AG09309 (cell line): Measurements from ENCODE around the gene PTPRG.

Source experiments
- DNase-seq: peaks from one replicate; pipeline ENCODE4 v3.0.0-alpha.2; 2010; ENCODE audit warnings: low read depth
- H3K4me3 ChIP-seq: 2 replicates; pipeline ENCODE4 v1.5.1; 2011; ENCODE audit warnings: mild to moderate bottlenecking, low read depth, low read length, moderate library complexity; ENCODE audit not compliant: control insufficient read depth
- TF ChIP-seq, protein P1 (sequence below): IDR thresholded peaks from 2 replicates; pipeline ENCODE4 v1.5.1; 2011; ENCODE audit warnings: mild to moderate bottlenecking, low read depth, low read length, inconsistent platforms; ENCODE audit not compliant: insufficient read depth, control insufficient read depth; ENCODE audit errors: missing control alignments

Gene PTPRG

DNA sequence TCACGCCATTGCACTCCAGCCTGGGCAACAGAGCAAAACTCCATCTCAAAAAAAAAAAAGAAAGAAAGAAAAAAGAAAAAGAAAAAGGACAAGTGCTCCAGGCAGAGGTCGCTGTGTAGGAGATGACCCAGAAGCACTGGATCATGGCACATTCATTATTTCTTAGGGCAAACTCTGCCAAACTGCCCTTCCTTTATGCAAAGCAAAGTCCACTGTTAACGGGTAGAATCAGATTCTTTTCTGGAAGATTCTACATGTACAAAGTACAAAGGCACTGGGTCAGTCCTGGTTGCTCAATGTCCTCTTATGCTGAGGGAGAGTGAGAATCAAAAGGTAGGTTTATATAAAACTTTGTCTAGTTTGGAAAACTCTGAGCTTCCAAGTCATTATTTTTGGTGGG lies 667.1 kb downstream of the PTPRG start:
- TF ChIP-seq, protein P1, sequence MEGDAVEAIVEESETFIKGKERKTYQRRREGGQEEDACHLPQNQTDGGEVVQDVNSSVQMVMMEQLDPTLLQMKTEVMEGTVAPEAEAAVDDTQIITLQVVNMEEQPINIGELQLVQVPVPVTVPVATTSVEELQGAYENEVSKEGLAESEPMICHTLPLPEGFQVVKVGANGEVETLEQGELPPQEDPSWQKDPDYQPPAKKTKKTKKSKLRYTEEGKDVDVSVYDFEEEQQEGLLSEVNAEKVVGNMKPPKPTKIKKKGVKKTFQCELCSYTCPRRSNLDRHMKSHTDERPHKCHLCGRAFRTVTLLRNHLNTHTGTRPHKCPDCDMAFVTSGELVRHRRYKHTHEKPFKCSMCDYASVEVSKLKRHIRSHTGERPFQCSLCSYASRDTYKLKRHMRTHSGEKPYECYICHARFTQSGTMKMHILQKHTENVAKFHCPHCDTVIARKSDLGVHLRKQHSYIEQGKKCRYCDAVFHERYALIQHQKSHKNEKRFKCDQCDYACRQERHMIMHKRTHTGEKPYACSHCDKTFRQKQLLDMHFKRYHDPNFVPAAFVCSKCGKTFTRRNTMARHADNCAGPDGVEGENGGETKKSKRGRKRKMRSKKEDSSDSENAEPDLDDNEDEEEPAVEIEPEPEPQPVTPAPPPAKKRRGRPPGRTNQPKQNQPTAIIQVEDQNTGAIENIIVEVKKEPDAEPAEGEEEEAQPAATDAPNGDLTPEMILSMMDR = no peak
- no peak overlapping the region for H3K4me3 ChIP-seq
- no peak for DNase-seq

DNA sequence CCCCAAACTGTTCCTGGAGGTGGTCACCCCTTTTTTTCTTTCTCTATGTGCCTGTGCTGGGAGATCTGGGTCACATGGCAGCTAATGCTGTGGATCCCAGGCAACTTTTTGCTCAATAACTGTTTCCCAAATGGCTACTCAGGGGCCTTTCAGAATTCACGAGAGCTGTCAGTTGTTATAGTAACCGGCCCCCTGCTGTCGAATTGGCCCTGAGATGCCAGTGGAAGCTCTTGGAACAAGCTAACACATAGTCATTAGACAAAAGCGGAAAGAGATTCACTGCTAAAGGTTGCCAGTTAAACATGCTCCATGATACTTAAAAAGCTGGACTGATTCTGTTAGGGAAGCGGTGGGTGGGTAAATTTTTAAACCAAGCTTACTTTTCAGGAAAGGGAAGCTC lies 667.8 kb downstream of the PTPRG start:
- TF ChIP-seq, protein P1 = no peak
- no peak for DNase-seq
- H3K4me3 ChIP-seq = no peak overlapping the region

DNA sequence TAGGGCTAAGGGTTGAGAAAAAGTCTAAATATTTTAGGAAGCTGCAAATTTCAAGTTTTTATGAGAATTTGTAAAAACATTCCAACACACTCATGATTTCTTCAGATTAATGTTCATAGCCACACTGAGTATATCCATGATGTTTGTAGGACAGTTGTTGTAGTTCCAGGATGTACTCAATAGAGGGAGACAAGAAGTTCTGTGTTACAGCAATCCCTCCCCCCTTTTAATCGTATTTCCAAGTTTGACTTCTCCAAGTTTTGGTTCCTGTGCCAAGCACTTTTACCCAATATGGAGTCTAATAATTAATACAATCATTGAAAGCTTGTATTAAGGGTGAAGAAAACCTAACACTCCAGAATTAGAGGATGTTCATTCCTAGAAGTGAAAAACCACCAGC lies 668.5 kb downstream of the PTPRG start:
- TF ChIP-seq, protein P1 = peak; percentile 21
- H3K4me3 ChIP-seq = no peak overlapping the region
- DNase-seq = no peak

DNA sequence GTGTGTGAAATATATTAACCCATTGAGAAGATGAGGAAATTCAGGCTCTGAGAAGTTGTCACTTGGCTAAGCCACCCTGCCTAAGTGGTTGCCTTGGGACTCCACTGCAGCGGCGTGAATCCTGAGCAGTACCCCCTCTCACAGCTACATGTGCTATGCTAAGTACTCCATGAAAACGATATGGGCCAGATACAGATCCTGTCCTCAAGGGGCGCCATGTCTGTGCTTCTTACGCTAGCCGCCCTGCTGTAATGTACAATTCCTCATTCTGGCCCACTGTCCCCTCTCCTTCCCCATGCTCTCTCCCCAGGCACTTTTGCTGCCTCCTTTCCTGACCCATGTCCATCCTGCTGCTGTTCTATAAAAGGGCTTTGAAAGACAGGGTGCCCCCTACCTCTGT lies 671.7 kb downstream of the PTPRG start:
- DNase-seq = no peak
- no peak overlapping the region for H3K4me3 ChIP-seq
- TF ChIP-seq, protein P1 = no peak

DNA sequence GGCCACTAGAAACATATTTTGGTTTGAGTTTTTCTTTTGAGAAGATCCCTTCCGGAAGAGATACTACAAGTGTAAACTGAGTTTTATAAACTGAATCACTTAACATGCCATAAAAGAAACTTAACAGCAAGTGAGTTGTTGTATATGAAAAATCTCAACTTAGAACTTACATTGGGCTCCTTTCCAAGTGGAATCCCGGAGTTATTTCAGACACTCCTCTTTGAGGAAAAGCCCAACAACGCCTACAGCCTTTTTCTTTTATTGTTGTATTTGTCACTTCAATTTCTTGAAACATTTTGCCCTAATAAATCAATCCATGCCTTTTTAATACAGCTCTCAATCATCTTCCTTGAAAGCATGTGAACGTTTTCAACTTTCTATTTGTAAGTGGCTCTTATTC lies 674.6 kb downstream of the PTPRG start:
- no peak overlapping the region for H3K4me3 ChIP-seq
- TF ChIP-seq, protein P1 = no peak
- DNase-seq = no peak

DNA sequence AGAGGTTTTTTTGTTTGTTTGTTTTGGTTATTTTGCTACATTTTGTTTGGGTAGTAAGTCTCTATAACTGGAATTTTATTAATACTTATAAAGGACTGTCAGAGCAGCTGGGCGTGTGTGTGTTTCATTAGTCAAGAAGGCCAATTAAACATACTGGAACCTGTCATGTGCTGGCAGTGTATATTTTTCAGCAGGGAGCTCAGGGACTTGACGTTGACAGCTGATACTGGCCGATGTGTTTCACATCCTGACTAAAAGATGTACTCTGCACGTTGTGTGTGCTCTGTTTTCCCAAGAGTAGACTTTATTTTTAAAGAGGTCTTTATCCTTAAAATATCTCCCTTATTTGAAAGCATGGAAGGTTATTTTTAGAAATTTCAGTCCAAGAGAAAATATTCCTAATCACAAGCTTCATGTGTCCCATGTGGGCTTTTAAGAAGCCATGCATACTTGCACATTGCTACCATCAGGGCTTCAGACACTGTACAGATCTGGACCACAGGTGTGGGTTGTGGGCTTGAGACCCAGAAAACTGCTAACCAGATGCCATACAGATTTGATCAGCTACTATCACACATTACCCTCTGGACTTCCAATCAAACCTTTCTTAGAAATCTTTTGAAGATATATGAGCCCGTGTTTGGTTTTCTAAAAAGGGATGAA lies 676.0 kb downstream of the PTPRG start:
- no peak overlapping the region for H3K4me3 ChIP-seq
- DNase-seq = no peak
- TF ChIP-seq, protein P1 = no peak
